Medulla oblongata (tissue), 1 donor: ENCODE data around the gene ARID3A.
A peak's percentile ranks its signal among the peaks of the same experiment; 100 is the strongest.
"Not testable (repeated sequence)": the region's sequence is repeated elsewhere in the genome, so short reads cannot be mapped to it uniquely, and the experiment has no call there.

ENCODE experiments used
- DNase-seq: peaks from one replicate; pipeline ENCODE4 v3.0.0-alpha.2; 2015; ENCODE audit errors: extremely low spot score

The ARID3A gene

DNA sequence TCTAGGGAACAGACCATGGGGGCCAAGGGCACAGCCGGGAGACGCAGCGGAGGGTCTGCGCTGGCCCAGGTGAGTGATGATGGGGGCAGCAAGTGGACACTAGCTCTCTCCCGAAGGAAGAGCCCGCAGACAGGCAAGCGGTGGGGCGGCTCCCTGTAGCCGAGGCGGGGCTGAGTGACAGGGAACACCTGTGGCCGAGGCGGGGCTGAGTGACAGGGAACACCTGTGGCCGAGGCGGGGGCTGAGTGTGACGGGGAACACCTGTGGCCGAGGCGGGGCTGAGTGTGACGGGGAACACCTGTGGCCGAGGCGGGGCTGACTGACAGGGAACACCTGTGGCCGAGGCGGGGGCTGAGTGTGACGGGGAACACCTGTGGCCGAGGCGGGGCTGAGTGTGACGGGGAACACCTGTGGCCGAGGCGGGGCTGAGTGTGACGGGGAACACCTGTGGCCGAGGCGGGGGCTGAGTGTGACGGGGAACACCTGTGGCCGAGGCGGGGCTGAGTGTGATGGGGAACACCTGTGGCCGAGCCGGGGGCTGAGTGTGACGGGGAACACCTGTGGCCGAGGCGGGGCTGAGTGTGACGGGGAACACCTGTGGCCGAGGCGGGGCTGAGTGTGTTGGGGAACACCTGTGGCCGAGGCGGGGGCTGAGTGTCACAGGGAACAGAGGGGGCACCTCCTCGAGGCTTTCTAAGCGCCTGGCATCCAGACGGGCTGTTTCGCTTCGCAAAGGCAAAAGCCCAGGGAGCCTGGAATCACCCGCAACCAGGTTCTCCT lies 34.2 kb upstream of the ARID3A start:
- not testable (repeated sequence) for DNase-seq

DNA sequence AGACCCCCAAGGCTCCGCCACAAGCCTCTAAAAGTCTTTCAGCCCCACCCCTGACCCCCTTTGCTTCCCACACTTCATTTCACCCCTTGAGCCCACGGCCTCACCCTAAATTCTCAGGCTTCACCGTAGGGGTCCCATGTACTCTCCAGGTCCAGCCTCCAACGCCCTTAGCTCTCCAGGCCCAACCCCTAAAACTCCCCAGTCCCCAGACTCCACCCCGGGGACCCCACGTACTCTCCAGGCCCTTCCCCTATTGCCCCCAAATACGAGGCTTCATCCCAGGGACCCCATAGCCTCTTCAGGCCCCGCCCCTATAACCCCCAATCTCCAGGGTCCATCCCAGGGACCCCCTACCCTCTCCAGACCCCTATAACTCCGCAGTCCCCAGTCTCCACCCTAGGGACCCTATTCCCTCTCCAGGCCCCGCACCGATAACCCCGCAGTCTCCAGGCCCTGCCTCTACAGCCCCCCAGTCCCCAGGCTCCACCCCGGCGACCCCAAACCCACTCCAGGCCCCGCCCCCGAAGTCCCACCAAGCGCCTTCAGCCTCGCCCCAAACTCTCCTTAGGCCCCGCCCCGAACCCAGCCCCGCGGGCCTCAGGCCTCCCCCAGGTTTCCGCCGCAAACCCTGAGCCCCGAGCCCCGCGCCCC lies 33.5 kb upstream of the ARID3A start:
- DNase-seq: no peak

DNA sequence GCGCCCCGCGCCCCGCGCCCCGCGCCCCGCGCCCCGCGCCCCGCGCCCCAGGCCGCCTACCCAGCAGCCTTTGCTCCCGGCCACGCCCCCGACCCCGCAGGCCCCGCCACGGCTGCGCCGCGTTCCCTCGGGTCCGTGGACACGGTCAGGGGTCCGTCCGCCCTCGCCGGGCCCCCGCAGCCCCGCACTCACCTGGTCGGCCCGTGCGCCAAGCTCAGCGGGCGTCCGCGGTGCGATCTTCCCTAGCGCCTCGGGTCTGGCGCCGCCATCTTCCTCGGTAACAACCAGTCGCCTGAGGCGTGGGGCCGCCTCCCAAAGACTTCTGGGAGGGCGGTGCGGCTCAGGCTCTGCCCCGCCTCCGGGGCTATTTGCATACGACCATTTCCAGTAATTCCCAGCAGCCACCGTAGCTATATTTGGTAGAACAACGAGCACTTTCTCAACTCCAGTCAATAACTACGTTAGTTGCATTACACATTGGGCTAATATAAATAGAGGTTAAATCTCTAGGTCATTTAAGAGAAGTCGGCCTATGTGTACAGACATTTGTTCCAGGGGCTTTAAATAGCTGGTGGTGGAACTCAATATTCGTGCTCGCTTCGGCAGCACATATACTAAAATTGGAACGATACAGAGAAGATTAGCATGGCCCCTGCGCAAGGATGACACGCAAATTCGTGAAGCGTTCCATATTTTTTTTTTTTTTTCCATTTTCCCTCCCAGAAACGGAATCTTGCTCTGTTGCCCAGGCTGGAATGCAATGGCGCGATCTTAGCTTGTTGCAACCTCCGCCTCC lies 32.7 kb upstream of the ARID3A start, which contains the start of the genes MED16 and RNU6-9:
TSS of gene MED16 (minus strand) at position 294 of the 796 bp plus-strand sequence. CDS start 2,056 bp downstream, outside the sequence.
TSS of gene RNU6-9 (plus strand) at position 591 of the 796 bp plus-strand sequence.
- peak; percentile 97 for DNase-seq

DNA sequence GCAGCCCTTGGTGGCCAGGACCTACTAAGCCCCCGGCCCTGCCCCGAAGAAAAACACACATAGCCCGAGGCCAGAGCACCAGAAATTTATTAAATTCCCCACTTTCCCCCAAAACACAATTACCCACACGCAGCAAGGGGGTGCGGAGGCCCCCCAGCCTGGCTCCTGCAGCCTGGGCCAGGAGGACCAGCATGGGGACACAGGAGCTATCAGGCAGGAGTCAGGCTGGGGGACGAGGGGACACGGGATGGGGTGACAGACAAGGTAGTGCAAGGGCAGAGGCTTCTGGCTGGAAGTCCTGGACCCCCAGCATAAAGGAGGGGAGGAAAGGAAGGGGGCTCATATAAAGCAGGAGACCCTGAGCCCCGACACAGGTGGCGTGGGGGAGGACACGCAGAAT lies 29.4 kb upstream of the ARID3A start:
- no peak for DNase-seq

DNA sequence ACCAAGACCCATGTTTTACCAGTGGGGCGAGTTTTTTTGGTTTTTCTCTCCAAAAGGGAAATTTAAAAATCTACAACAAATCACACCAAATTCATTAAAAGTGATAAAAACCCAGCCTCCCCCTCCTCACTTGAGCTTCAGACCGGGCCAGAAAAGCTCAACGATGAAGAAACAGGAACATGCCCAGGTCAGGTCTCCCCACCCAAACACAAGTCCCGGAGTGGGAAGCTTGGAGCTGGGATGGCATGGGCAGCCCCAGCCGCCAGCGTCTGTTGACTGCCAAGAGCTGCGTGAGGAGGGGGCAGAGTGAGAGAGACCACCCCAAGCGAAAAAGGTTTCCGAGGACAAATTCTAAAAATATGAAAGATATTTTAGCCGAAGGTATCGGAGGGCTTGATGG lies 28.8 kb upstream of the ARID3A start:
- no peak for DNase-seq

DNA sequence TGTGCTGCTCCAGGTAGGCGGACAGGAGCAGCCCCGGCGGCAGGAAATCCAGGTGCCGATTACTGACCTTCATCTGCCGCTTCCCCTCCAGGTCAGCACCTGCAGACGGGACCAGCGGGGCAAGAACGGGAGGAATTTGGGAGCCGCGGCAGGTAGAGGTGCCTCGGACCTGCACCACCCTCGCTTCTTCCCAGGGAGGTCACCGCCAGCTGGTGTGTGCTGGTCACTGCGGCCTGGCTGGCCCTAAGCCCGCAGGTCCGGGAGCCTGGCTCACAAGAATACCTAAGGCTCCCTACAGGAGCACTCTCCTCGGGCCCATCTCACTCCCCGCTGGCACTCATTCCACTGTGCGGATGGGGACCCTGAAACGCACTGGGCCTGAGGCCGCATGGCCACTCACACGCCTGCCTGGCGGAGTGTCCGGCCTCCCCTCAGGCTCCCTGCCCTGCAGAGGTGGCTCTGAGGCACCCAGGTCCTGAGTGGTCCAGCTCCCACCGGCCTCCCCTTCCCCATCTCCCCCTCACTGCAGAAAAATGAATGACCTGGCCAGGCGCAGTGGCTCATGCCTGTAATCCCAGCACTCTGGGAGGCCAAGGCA lies 28.3 kb upstream of the ARID3A start:
- no peak for DNase-seq

DNA sequence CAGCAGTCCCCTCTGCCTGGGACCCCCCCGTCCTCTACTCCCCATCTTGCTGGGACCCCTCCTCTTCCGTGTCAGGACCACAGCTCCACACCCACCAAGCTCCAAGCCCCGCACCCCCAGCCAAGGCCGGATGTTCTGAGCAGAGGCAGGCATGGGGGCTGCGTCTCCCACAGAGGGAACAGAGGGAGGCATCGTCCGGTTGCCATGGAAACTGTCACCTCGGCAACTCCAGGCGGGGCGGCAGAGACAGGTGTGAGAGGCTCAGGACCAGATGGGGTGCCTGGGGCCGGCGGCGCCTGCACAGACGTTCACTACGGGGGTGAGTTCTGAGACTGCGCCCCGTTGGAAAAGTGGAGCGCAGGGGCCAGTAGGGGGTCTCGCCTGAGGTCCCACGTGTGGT lies 27.2 kb upstream of the ARID3A start:
- no peak for DNase-seq

DNA sequence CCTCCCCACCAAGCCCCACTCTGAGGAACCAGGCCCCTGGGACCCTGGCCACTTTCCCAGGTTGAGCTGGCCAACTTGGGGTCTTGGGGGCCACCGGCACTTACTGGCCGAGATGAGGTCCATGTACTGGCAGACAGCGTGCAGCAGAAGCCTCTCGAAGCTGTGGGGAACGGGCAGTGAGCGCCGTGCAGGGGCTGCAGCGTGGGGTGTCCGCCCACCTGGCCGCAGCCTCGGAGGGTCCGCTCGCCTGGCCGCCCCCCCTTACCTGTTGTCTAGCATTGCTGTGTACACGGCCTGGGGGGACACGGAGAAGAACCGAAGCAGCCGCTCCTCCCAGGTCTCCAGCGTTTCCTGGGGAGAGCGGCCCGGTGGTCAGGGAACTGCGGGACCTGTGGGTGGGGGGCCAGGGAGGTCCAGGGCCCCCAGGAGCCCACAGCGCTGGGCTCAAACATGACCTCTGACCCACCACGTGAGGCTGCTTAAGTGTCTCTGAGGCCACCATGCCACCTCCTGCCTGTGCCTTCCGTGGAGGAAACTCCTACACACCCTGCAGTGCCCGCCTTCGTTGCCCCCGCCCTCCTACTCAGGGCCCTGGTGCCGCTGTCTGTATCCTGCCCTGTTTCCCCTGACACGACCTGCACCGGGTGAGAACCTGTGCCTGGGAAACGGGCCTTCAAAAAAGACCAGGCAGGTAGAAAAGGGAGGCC lies 26.3 kb upstream of the ARID3A start:
- no peak for DNase-seq

DNA sequence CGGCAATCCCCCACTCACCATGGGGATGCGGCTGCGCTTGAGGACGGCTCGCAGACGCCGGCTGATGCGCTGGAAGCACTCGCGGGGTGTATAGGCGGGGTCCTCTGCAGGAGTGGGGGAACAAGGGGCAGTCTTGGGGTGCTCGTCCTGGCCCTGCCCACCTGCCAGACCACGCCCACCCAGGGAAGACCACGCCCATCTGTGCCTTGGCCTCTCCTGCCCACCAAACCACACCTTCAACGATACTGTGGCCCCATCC lies 25.9 kb upstream of the ARID3A start:
- DNase-seq: no peak

DNA sequence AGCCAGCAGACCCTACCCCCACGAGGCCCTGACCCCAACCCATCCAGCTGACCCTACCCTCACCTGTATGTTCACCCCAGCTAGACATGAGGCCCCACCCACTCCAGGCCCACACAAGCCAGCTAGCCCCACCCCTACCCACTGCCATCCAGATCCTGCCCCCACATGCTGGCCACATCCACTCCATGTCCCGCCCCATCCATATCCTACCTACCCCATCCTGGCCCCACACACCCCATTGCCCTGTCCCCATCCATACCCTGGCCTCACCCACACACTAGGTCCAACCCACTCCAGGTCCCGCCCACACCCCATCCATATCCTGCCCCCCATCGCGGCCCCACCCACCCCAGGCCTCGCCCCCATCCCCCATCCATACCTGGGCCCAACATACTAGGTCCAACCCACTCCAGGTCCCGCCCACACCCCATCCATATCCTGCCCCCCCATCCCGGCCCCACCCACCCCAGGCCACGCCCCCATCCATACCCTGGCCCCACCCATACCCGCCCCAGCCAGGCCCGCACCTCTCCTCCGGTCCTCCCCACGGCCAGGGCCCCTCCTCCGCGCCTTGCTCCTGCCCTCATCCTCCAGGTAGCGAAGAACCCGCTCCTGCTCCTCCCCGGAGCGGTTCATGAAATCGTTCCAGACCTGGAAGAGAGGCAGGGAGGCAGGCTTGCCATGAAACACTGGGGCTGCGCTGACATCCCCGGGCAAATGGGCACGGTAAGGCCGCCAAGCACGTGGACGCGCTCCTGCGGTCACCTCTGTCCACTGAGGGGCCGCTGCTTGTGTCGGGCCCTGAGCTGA lies 25.3 kb upstream of the ARID3A start:
- no peak for DNase-seq

DNA sequence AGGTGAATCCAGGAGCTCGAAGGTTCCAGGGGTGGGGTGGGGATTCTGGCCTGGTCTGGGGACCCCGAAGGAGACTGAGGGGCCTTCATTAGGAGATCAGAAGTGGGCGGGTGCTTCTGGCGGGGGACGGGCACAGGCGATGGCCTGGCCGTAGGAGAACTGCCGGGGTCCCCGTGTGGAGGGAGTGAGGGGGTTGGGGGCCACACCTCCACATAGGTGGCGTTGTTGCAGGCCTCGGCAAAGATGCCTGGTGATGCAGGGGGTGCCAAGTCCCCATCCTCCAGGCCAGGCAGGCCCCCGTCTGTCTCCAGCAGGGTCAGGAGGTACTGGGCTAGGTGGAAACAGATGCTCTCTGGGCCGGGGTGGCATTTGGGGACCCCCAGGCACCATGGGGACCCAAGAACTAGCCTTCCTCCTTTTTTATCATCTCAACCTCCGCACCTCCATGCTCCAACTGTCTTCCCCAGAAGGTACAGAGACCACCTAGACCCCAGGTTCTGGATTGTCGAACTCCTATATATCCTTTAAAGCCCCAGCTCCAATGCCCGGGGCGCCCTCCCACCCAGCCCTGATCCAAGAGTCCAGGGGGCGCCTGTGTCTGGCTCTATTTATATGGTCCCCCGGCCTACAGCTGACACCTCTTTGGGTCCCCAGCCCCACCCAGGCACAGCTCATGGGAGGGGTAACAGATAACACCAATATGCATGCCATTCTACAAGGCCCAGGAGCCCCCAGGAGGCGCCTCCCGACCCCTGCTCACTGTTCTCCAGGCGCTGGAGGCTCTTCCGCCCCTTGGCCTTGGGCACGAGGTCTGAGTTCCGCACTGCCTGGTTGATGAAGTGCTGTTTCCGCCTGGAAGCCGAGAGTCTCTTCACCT lies 24.4 kb upstream of the ARID3A start:
- no peak for DNase-seq

DNA sequence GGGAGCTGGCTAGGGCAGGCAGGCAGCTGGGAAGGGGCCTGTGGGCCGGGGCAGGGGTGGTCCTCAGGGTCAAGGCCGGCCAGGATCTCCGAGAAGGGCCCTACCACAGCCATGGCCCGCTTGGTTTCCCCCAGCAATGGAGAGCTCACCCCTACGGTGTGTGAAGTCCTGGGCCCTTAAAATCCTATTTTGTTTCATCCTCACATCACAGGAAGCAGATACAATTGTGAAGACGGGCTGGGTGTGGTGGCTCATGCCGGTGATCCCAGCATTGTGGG lies 23.8 kb upstream of the ARID3A start:
- no peak for DNase-seq

DNA sequence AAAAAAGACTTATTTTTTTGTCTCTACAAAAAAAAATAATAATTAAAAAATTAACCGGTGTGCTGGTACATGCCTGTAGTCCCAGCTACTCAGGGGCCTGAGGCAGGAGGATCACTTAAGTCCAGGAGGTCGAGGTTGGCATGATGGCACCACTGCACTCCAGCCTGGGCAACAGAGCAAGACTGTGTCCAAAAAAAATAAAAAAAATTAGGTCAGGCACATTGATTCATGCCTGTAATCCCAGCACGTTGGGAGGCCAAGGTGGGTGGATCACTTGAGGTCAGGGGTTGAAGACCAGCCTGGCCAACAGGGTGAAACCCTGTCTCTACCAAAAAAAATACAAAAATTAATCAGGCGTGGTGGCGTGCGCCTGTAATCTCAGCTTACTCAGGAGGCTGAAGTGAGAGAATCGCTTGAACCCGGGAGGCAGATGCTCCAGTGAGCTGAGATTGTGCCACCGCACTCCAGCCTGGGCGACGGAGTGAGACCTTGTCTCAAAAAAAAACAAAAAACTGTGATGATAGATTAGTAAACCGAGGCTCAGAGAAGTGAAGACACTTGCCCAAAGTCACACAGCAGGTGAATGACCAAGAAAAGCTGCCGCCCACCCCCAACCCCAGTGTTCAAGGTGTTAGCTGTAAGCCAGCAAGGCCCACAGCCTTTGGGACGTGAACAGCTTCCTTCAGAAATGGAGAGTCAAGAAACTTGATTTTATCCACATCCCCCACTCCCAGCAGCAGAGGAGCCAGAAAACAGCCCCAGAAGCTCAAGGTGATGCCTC lies 23.2 kb upstream of the ARID3A start:
- no peak for DNase-seq

DNA sequence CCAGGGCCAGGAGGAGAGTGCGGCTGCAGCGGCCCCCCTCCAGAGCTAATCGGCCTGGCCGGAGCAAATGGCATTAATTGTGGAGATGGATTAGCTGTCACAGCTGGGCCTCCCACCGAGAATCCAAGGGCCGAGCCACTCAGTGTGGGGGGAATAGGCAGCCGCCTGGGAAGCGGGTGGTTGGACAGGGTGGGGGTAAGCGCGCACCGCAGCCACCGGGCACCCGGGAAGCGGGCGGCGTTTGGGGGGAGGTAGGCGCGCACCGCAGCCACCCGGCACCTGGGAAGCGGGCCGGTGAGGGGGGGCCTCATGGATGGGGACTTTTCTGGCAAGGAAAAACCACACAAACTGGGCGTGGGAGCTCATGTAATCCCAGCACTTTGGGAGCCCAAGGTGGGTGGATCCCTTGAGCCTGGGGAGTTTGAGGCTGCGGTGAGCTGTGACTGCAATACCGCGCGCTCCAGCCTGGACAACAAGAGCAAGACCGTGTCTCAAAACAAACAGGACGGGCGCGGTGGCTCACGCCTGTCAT lies 22.5 kb upstream of the ARID3A start:
- DNase-seq: no peak

DNA sequence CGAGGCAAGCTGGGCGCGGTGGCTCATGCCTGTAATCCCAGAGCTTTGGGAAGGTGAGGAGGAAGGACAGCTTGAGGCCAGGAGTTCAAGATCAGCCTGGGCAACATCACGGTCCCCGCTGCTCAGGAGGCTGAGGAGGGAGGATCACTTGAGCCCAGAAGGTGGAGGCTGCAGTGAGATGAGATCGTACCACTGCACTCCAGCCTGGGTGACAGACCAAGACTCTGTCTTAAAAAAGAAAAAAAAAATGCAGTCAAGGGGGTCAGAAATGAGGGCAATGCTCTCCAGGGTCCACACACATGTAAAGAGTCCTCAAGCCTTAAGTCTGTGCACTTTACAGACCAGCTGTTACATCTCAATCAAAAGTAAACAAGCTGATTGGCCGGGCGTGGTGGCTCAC lies 21.3 kb upstream of the ARID3A start:
- no peak for DNase-seq

DNA sequence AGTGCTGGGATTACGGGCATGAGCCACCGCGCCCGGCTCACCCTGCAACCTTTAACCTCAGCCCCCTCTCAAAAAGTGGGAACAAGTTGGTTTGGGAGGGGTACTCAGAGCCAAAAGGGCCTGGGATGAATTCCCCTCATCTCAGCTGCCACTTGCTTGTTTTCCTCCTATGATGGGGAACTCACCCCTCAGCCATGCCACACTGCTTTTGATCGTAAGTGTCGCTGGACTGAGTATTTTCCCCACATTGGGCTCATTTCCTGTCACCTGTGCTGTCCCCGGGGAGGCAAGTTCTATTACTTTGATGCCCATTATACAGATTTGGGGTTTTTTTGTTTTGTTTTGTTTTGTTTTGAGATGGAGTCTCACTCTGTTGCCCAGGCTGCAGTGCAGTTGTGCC lies 19.4 kb upstream of the ARID3A start:
- no peak for DNase-seq

DNA sequence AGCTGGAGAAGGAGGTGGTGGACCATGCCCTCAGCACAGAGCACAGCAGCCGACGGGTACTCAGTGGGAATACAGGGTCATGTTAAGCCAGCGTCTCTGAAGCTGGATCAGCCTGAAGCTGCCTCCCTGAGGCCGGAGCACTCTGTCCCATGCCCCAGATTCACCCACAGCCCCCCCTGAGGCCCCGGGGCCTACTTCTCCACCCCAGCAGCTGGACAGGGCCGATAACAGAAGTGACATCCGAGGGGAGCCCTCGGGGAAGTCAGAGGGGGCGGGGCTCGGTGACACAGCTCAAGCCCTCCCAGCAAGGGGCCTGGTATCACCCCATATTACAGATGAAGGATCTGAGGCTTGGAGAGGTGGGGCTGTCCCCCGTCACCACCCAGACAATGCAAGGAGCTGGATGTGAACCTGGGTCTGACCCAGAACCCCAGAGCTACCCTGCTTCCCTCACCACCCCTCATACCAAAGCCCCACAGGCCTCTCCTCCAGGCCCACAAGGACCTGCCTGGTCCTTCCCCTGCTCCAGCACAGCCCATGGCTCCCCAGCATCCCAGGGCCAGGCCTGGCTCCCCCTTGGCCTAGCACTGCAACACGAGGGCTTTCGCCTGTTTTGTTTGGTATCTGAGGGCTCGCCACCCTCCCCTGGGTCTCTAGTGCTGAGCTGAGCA lies 18.5 kb upstream of the ARID3A start:
- no peak for DNase-seq

DNA sequence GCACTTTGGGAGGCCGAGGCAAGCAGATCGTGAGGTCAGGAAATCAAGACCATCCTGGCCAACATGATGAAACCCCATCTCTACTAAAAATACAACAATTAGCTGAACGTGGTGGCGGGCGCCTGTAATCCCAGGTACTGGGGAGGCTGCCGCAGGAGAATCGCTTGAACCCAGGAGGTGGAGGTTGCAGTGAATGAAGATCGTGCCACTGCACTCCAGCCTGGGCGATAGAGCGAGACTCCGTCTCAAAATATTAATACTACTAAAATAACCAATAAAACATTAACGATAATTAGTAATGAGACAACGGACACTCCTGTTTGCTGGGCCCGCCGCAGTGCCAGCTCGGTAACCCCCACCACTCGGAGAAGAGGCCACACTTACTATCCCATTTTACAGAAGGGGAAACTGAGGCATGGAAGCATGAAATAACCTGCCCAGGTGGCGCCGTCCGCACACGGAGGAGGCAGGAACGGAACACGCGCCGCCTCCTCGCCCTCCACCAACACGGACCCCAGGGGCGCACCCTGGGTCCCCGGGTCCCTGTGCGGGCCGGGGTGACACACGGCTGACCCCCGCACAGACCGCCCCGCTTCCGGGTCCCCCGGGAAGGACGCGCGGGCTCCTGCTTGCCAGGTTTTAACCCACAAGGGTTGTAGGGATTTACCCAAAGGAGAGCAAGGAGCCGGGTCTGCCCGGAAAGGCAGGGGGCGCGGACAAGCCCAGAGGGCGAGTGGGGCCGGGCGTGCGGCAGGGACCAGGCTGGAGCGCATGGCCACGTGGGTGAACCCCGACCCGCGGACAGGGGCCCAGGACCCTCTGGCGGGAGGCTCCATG lies 14.4 kb upstream of the ARID3A start:
- DNase-seq: no peak
